ENCODE data around the gene GRIP2.

Gene GRIP2

DNA sequence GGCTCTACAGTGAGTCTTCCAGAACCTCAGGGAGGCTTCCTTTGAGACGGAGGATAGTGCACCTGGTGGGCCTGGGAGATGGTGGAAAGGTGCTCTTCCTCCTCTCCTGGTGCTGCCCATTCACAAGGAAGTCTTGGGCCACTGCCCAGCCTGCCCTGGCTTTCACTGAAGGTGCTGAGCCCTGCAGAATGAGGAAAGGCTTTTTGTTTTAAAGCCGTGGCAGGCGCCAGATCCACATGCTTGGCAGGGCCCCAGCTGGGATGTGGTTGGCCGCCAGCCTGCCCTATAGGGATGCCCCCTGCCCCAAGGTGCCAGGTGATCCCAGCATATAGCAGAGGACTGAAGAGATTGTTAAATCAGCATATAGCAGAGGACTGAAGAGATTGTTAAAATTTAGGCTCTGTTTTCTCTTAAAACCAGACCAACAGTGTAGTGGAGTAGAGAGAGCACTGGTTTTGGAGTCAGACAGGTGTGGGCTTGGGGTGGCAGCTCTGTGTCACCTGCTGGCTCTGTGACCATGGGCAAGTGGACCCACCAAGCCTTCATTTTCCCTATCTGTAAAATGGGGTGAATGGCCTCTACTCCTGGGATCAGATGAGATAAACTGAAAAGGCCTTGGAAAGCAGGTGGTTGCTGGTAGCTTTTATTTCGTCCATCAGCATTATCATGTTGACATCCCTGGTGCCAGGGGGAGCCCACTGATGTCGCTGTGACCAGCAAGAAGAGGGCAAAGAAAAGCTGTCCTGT, 84.4 kb downstream of the GRIP2 start:
- Histone ChIP-seq H3K4me3 (ENCODE audit: low read depth, low read length) (no peak overlapping the region), H3K27me3 (no peaks in the 10 kb centered on the region), H3K36me3 (peaks cover 21% of the 10 kb centered on the region), H3K9me3 (no peaks in the 10 kb centered on the region), H3K4me1 (peaks cover 24% of the 10 kb centered on the region)
- no peak for DNase-seq
- TF ChIP-seq, protein P1, sequence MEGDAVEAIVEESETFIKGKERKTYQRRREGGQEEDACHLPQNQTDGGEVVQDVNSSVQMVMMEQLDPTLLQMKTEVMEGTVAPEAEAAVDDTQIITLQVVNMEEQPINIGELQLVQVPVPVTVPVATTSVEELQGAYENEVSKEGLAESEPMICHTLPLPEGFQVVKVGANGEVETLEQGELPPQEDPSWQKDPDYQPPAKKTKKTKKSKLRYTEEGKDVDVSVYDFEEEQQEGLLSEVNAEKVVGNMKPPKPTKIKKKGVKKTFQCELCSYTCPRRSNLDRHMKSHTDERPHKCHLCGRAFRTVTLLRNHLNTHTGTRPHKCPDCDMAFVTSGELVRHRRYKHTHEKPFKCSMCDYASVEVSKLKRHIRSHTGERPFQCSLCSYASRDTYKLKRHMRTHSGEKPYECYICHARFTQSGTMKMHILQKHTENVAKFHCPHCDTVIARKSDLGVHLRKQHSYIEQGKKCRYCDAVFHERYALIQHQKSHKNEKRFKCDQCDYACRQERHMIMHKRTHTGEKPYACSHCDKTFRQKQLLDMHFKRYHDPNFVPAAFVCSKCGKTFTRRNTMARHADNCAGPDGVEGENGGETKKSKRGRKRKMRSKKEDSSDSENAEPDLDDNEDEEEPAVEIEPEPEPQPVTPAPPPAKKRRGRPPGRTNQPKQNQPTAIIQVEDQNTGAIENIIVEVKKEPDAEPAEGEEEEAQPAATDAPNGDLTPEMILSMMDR (IDR thresholded peaks at IDR 0.05; ENCODE audit: low read depth, low read length), result no peak

DNA sequence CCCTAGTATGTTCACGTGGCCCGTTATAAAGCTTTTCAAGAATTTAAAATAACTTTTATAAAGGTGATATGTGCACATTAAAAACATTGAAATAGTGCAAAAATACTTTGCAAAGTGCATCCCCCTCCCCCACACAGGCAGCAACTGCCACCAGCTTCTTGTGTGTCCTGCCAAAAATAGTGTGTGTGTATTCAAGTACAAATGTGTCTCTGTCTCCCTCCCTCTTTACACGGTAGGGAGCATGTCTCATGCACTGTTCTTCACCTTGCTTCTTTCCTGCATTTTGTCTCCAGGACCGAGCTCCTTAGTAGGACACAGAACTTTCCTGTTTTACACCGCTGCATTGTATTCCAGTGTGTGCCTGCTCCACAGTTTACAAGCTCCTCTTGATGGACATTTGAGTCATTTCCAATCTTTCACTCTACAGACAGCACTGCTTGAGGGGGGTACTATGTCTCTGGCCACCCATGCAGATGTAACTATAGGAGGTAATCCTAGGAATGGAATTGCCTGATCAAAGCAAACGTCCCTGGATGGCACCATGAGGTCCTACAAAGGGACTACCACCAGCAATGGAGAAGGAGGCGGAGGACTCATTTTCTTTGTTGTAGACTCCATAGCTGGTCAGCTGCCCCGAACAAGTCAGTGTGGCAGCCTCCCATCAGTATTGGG, 85.4 kb downstream of the GRIP2 start:
- H3K4me1 ChIP-seq, result peaks cover 24% of the 10 kb centered on the region
- peaks cover 24% of the 10 kb centered on the region for H3K36me3 ChIP-seq
- no peaks in the 10 kb centered on the region for H3K9me3 ChIP-seq
- TF ChIP-seq, protein P1 (IDR thresholded peaks at IDR 0.05; ENCODE audit: low read depth, low read length), result no peak
- DNase-seq, result no peak
- H3K27me3 ChIP-seq, result no peaks in the 10 kb centered on the region
- no peak overlapping the region for H3K4me3 ChIP-seq (ENCODE audit: low read depth, low read length)

DNA sequence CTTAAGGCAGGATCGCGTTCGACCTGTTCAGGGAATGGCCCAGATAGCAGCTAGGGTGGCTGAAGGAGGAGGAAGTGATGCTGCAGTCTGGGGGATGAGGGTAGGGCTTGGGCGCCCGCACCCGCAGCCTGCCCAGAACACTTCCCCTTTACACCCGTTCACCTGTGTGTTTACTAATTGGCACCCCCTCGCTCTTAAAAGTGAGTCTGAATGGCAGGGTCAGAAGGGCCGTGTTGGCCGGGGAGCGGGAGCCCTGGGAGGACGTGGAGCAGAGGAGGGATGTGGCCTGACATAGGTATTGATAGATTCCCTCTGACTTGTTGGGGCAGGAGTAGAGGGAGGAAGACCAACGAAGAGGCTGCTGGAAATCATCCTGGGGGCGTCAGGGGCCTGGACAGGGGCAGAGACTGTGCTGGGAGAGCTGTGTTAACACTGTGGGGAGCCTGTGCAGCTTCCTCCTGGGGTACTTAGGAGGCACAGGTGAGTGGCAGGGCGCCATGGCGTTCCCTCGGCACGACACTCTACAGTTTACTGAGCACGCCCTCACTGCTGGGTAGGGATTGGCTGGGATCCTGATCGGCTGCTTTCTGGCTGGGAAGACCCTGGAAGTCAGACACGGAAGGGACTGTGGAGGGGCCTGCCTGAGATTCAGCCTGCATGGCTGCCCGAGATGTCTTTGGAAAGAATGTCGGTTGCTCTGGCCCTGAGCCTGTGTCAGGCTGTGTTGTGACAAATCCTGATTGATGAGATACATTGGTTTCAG, 86.1 kb downstream of the GRIP2 start:
- DNase-seq, result no peak
- H3K27me3 ChIP-seq, result no peaks in the 10 kb centered on the region
- peaks cover 24% of the 10 kb centered on the region for H3K4me1 ChIP-seq
- H3K9me3 ChIP-seq, result no peaks in the 10 kb centered on the region
- H3K36me3 ChIP-seq, result peaks cover 27% of the 10 kb centered on the region
- no peak overlapping the region for H3K4me3 ChIP-seq (ENCODE audit: low read depth, low read length)
- TF ChIP-seq, protein P1 (IDR thresholded peaks at IDR 0.05; ENCODE audit: low read depth, low read length), result no peak

DNA sequence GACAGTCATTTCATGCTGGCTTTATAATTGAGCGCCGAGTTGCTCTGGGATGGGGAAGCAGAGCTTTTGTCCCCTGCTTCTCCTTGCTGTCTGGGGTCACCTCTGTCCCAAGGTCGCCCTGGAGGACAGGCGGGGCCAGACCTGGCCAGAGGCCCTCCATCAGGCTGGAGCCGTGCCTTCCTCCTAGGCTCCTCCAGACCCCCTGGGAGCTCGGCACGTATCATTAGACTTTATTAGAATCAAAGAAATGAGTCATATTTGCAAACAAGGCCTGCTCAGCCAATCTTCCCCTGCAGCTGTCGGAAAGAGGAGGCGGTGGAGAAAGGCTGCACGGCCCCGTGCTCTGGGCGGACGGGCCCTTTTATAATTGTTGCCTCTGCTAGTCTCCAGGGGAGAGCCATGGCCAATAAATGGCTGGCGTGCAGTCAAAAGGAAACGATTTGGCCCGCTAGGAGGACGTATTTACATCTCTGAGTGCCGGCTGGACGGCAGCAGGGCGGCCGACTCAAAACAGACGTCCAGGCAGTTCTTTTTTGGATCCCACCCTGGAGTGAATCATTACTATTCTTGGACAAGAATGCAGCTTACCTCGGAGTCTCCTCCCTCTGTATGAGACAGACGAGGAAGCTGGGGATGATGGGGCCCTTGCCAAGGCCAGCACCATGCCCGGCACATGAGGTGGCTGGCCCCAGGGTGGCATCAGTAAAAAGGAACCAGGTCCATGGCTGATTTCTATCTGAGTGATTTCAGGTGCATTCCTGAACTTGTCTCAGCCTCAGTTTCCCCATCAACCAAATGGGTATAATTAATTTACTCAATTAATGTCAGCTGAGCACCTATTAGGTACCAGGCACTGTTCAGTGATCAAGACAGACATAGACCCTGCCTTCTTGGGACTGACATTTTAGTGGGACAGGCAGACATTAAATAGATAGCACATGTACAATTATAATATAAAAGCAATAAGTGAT, 87.1 kb downstream of the GRIP2 start:
- TF ChIP-seq, protein P1 (IDR thresholded peaks at IDR 0.05; ENCODE audit: low read depth, low read length), result no peak
- H3K4me1 ChIP-seq, result peaks cover 19% of the 10 kb centered on the region
- H3K36me3 ChIP-seq, result peaks cover 38% of the 10 kb centered on the region
- peak; percentile 83 for DNase-seq
- H3K9me3 ChIP-seq, result no peaks in the 10 kb centered on the region
- H3K27me3 ChIP-seq, result no peaks in the 10 kb centered on the region
- H3K4me3 ChIP-seq (ENCODE audit: low read depth, low read length), result no peak overlapping the region

DNA sequence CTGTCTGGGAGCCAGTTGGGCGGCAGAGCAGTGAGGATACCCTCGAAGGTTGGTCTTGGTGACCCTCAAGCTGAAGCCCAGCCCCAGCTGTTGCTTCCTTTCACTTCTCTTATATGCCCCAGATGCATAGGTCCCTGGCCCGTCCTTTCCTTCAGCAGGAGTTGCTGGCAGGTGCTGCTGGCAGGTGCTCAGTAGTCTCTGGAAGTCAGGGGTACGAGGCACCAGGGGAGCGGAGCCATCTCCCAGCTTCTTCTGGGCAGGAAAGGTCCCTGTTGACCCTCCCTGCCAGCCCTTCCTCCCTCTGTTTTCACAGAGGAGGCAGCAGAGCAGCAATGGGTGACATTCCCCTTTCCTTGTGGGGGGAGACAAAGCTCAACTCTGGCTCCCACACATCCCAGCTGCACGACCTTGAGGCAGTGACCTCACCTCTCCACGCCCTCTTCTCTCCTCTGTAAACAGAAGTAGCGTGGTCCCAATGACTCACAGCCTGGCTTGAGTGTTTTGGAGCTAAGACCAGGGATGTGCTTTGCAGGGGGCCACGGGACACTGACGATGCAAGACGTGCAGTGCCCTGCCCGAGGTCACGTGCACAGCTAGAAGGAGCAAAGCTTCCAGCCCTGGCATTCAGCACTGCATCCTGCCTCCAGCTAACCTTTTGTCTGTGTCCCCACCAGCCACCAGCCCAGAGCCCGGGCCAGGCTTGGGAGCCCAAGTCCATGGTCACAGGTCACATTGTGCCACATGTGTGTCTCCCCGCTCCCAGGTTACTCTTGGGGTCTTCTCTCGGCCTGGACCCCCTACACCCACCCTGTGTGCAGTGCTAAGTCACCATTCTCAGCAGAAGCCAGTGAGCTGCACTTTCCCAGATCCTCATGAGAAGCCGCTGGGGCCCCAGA, 88.0 kb downstream of the GRIP2 start:
- Histone ChIP-seq H3K27me3 (no peaks in the 10 kb centered on the region), H3K4me3 (ENCODE audit: low read depth, low read length) (no peak overlapping the region), H3K36me3 (peaks cover 47% of the 10 kb centered on the region), H3K9me3 (no peaks in the 10 kb centered on the region), H3K4me1 (peaks cover 14% of the 10 kb centered on the region)
- TF ChIP-seq, protein P1 (IDR thresholded peaks at IDR 0.05; ENCODE audit: low read depth, low read length), result no peak
- DNase-seq, result peak; percentile 26
